Stimulated activated CD4-positive, alpha-beta T cell treated with anti-CD3 and anti-CD28 coated beads, Interleukin-15, amount 100 ng/mL, for 48 hours (primary cell): ENCODE results near the gene PHAF1.
"Not testable (repeated sequence)": the region's sequence is repeated elsewhere in the genome, so short reads cannot be mapped to it uniquely, and the experiment has no call there.

Experiments used
- DNase-seq, 2 donors: peaks; one replicate each; pipeline ENCODE4 v3.0.0-alpha.2; 2020; ENCODE audit warnings: low read depth in 2 of 2

PHAF1 gene

GRCh38 chr16:67104845-67105244, 4.9 kb upstream of the PHAF1 start:
- DNase-seq: no peak

GRCh38 chr16:67105246-67105645, 4.5 kb upstream of the PHAF1 start:
- DNase-seq: no peak

- DNase-seq: no peak
Observed at GRCh38 chr16:67105881-67106280, 3.9 kb upstream of the PHAF1 start.

GRCh38 chr16:67108489-67108888, 1.3 kb upstream of the PHAF1 start:
- no peak for DNase-seq

GRCh38 chr16:67108931-67109406, 772 bp upstream of the PHAF1 start:
- DNase-seq: no peak

GRCh38 chr16:67111951-67112444, 2.3 kb downstream of the PHAF1 start:
- DNase-seq: no peak

- no peak for DNase-seq
Observed at GRCh38 chr16:67112591-67113399, 3.1 kb downstream of the PHAF1 start.

- DNase-seq: no peak
Observed at GRCh38 chr16:67114793-67115192, 5.1 kb downstream of the PHAF1 start.

- no peak for DNase-seq
Observed at GRCh38 chr16:67115639-67116038, 5.9 kb downstream of the PHAF1 start.

GRCh38 chr16:67116388-67117311, 6.9 kb downstream of the PHAF1 start:
- no peak for DNase-seq

- DNase-seq: no peak
Observed at GRCh38 chr16:67117716-67118115, 8.0 kb downstream of the PHAF1 start.

GRCh38 chr16:67120025-67120424, 10.3 kb downstream of the PHAF1 start:
- DNase-seq: no peak

GRCh38 chr16:67122799-67123198, 13.1 kb downstream of the PHAF1 start:
- DNase-seq: not testable (repeated sequence)

- DNase-seq: no peak
Observed at GRCh38 chr16:67128417-67128816, 18.7 kb downstream of the PHAF1 start.

- no peak for DNase-seq
Observed at GRCh38 chr16:67128887-67129286, 19.1 kb downstream of the PHAF1 start.

GRCh38 chr16:67129422-67129821, 19.7 kb downstream of the PHAF1 start:
- DNase-seq: no peak

GRCh38 chr16:67137605-67138004, 27.9 kb downstream of the PHAF1 start:
- DNase-seq: no peak

GRCh38 chr16:67141391-67141790, 31.6 kb downstream of the PHAF1 start:
- DNase-seq: no peak

- DNase-seq: no peak
Observed at GRCh38 chr16:67142342-67142741, 32.6 kb downstream of the PHAF1 start.

GRCh38 chr16:67144943-67145342, 35.2 kb downstream of the PHAF1 start:
- DNase-seq: no peak

GRCh38 chr16:67145746-67146145, 36.0 kb downstream of the PHAF1 start:
- no peak for DNase-seq
